HepG2 (cell line): ENCODE results near the gene ST14. TPM values are rescaled to one million over a fixed set of nuclear protein-coding genes. Genes with fewer than 3 reads are reported as not detected.

Experiments
- ATAC-seq: fragments of 200-7000 bp; cut with Tn5 transposase; 3 replicates; pipeline ENCODE4 v1.9.1; 2020; ENCODE audit warnings: mild to moderate bottlenecking, moderate library complexity
- BruUV-seq: library from RNA; stranded (reverse); fragments of 400-500 nt; replicated peaks from 2 replicates; lab custom pipeline; 2021; lab: Mats Ljungman, UMichigan
- CTCF ChIA-PET: fragments of 300-600 bp; formaldehyde crosslinking; extraction: SDS; loops from one replicate; lab custom pipeline; 2021; ENCODE audit warnings: low total read pairs, inconsistent platforms, low intra/inter-chr PET ratio; lab: Yijun Ruan, JAX
- POLR2A ChIA-PET: fragments of 350-600 bp; sonication (Branson Sonifier 250); formaldehyde crosslinking; loops from one replicate; lab custom pipeline; 2020; ENCODE audit warnings: antibody characterized with exemption, inconsistent platforms; lab: Yijun Ruan, JAX
- DNase-seq: peaks from one replicate; pipeline ENCODE4 v3.0.0-alpha.2; 2015; ENCODE audit warnings: low spot score
- FAIRE-seq: peaks from 3 replicates; lab custom pipeline; 2011; peaks lifted over from hg19 to GRCh38; lab: Jason Lieb, UNC
- H2AFZ ChIP-seq: one replicate; pipeline ENCODE4 v1.6.1; 2011; ENCODE audit warnings: low read length, inconsistent platforms
- H3K27ac ChIP-seq: fragments of 300-600 bp; 3 replicates; pipeline ENCODE4 v1.8.0; 2011; ENCODE audit warnings: mixed run types, mild to moderate bottlenecking, mixed read lengths, low read length, inconsistent platforms; ENCODE audit not compliant: insufficient read depth; ENCODE audit errors: extremely low read length
- H3K27me3 ChIP-seq, 2 experiments: fragments of 200-600 bp in 1 of 2; 2 replicates in 1 of 2; 3 replicates in 1 of 2; pipeline versions ENCODE4 v1.6.0 to v1.8.0; 2011; ENCODE audit warnings: low read length in 2 of 2, mild to moderate bottlenecking in 2 of 2, moderate library complexity in 2 of 2, inconsistent platforms in 1 of 2; ENCODE audit not compliant: insufficient read depth in 2 of 2, control insufficient read depth in 1 of 2
- H3K36me3 ChIP-seq, 2 experiments: fragments of 200-600 bp in 1 of 2; replicated peaks in 1 of 2; 2 replicates in 1 of 2; 3 replicates in 1 of 2; pipeline versions ENCODE4 v1.5.1 to v1.8.0; 2011; ENCODE audit warnings: low read length in 2 of 2, inconsistent platforms in 1 of 2; ENCODE audit not compliant: insufficient read depth in 2 of 2, control insufficient read depth in 1 of 2
- H3K4me1 ChIP-seq: 2 replicates; pipeline ENCODE4 v1.5.1; 2012; ENCODE audit warnings: low read length, inconsistent platforms; ENCODE audit not compliant: insufficient read depth
- H3K4me2 ChIP-seq: 2 replicates; pipeline ENCODE4 v1.6.0; 2011; ENCODE audit warnings: low read depth, low read length, inconsistent platforms
- H3K4me3 ChIP-seq, 3 experiments: fragments of 200-600 bp in 1 of 3; sonication (generic), shearing (Covaris generic) in 1 of 3; replicated peaks in 1 of 3; 2 replicates each; pipeline ENCODE4 v1.5.1; 2011 to 2016; ENCODE audit warnings: low read length in 3 of 3, inconsistent platforms in 2 of 3, low read depth in 2 of 3, mild to moderate bottlenecking in 2 of 3, control low read depth in 1 of 3, mixed read lengths in 1 of 3; ENCODE audit not compliant: insufficient read depth in 1 of 3
- H3K79me2 ChIP-seq: one replicate; pipeline ENCODE4 v1.6.1; 2011; ENCODE audit warnings: low read length, inconsistent platforms; ENCODE audit not compliant: insufficient read depth
- H3K9ac ChIP-seq: 2 replicates; pipeline ENCODE4 v1.6.0; 2011; ENCODE audit warnings: mild to moderate bottlenecking, low read depth, low read length, inconsistent platforms; ENCODE audit not compliant: insufficient read depth
- H3K9me3 ChIP-seq: 2 replicates; pipeline ENCODE4 v1.5.1; 2012; ENCODE audit warnings: mild to moderate bottlenecking, low read length
- H4K20me1 ChIP-seq: 2 replicates; pipeline ENCODE4 v1.6.0; 2011; ENCODE audit warnings: inconsistent platforms, mild to moderate bottlenecking, low read length, moderate library complexity; ENCODE audit not compliant: insufficient read depth
- BRF2 ChIP-seq: sonication (generic); formaldehyde crosslinking; IDR thresholded peaks from 2 replicates; pipeline ENCODE4 v1.8.1; 2022; ENCODE audit warnings: mild to moderate bottlenecking, missing genetic modification reagents
- CSRNP2 ChIP-seq: sonication (generic); formaldehyde crosslinking; conservative IDR thresholded peaks from 2 replicates; pipeline ENCODE4 v1.8.0; 2022; ENCODE audit warnings: low read depth, missing genetic modification reagents
- SP4 ChIP-seq: sonication (generic); formaldehyde crosslinking; IDR thresholded peaks from 2 replicates; pipeline ENCODE4 v1.8.1; 2023; ENCODE audit warnings: mild to moderate bottlenecking, missing genetic modification reagents
- ZHX1 ChIP-seq: sonication (generic); formaldehyde crosslinking; IDR thresholded peaks from 2 replicates; pipeline ENCODE4 v1.8.1; 2022; ENCODE audit warnings: low read depth, mild to moderate bottlenecking, missing genetic modification reagents
- ZMYM2 ChIP-seq: sonication (generic); formaldehyde crosslinking; IDR thresholded peaks from 2 replicates; pipeline ENCODE4 v1.8.0; 2022; ENCODE audit warnings: mild to moderate bottlenecking, missing genetic modification reagents
- ZNF142 ChIP-seq: sonication (generic); formaldehyde crosslinking; IDR thresholded peaks from 2 replicates; pipeline ENCODE4 v1.4.0; 2020; ENCODE audit warnings: missing genetic modification reagents
- ZNF30 ChIP-seq: sonication (generic); formaldehyde crosslinking; IDR thresholded peaks from 2 replicates; pipeline ENCODE4 v1.5.0; 2020; ENCODE audit warnings: mild to moderate bottlenecking, missing genetic modification reagents
- ZNF326 ChIP-seq: sonication (generic); formaldehyde crosslinking; IDR thresholded peaks from 2 replicates; pipeline ENCODE4 v1.4.0; 2020; ENCODE audit warnings: missing genetic modification reagents, borderline replicate concordance
- ZNF354B ChIP-seq: sonication (generic); formaldehyde crosslinking; IDR thresholded peaks from 2 replicates; pipeline ENCODE4 v1.8.0; 2022; ENCODE audit warnings: mild to moderate bottlenecking, missing genetic modification reagents
- ZNF513 ChIP-seq: sonication (generic); formaldehyde crosslinking; conservative IDR thresholded peaks from 2 replicates; pipeline ENCODE4 v1.5.0; 2020; ENCODE audit warnings: missing genetic modification reagents
- WGBS: methylation state at CpG from one replicate; pipeline ENCODE4 v1.1.6; 2017; ENCODE audit warnings: low lambda C conversion rate; 5-methylcytosine and 5-hydroxymethylcytosine counted together
- in situ Hi-C: cut with HindIII; loops from 2 replicates; pipeline ENCODE4 v1.10.0; 2017; ENCODE audit warnings: low pct_unique_long_range_greater_than_20kb; ENCODE audit not compliant: extremely low pct_ligation_motif_present
- intact Hi-C: fragments of 100-400 bp; cut with micrococcal nuclease; formaldehyde crosslinking; loops from one replicate; pipeline ENCODE4 v1.10.0; 2022; ENCODE audit not compliant: unreplicated experiment
- polyA plus RNA-seq, 8 experiments: library from polyadenylated mRNA; depleted of rRNA in 3 of 8; stranded (reverse) in 7 of 8; unstranded in 1 of 8; fragments of >200 nt; fragmentation: Illumina TruSeq in 4 of 8; extraction: Trizol in 4 of 8; gene quantifications; 2 replicates each; pipeline versions ENCODE4 v1.2.1 to v1.2.3, GENCODE V29; 2011 to 2016; ENCODE audit warnings: low read depth in 4 of 8, missing spikeins in 1 of 8, mixed read lengths in 1 of 8; ENCODE audit not compliant: insufficient read depth in 1 of 8
- total RNA-seq, 5 experiments: library from RNA; depleted of rRNA; stranded (reverse); fragments of >200 nt; fragmentation: Illumina TruSeq; extraction: Trizol; gene quantifications; 2 replicates each; pipeline ENCODE4 v1.2.3, GENCODE V29; 2016; ENCODE audit warnings: low read depth in 1 of 5

Gene ST14
- total and polyA plus RNA-seq, 2 of the 13 experiments (the other 11 are each of a cell fraction or from before 2014, with no cell fraction given), result 0.88 to 1.4 TPM

- H3K4me3 ChIP-seq, result no peak overlapping the region; a peak in 1 of 6 replicates
- no peak for FAIRE-seq
- ATAC-seq, result peak; percentile 47
- peak overlapping the region; percentile 81 for H3K4me2 ChIP-seq
- H3K36me3 ChIP-seq, result peaks cover 7 to 29% of the 10 kb centered on the region in 2 experiments; a peak in 4 of 5 replicates
- peak overlapping the region; percentile 87 for H3K27ac ChIP-seq
- H4K20me1 ChIP-seq, result no peaks in the 10 kb centered on the region
- H3K79me2 ChIP-seq, result no peaks in the 10 kb centered on the region
- no TSS peak for BruUV-seq
- intact Hi-C loops (loop anchor here (1.0 kb wide), 2 partner anchors 36 to 222 kb away; no protein-coding TSS in a partner anchor), in situ Hi-C loops (loop anchor here (25.0 kb wide), 1 partner anchor 358 kb away; no protein-coding TSS in a partner anchor)
- no peaks in the 10 kb centered on the region for H3K27me3 ChIP-seq
- 91% methylated on average over 7 of the region's 7 CpGs for WGBS
- H2AFZ ChIP-seq, result no peak overlapping the region
- ChIA-PET POLR2A (interaction anchor here (1.5 to 3.7 kb wide), 4 partner anchors 13 to 143 kb away, joined by 4 to 50 read pairs (median 24); partner anchors contain the start of gene PRDM10), CTCF (no interaction called here)
- no peaks in the 10 kb centered on the region for H3K9me3 ChIP-seq
- H3K4me1 ChIP-seq, result peaks cover 81% of the 10 kb centered on the region
- peak; percentile 69 for DNase-seq
- H3K9ac ChIP-seq, result peak overlapping the region; percentile 64
- TF ChIP-seq ZNF513 (CRISPR knock-in tag) (no peak), CSRNP2 (CRISPR knock-in tag) (no peak), ZMYM2 (CRISPR knock-in tag) (no peak), ZHX1 (no peak), ZNF142 (no peak), ZNF30 (CRISPR knock-in tag) (no peak), BRF2 (CRISPR knock-in tag) (no peak), ZNF354B (CRISPR knock-in tag) (no peak), SP4 (CRISPR knock-in tag) (no peak), ZNF326 (CRISPR knock-in tag) (no peak)
Observed at GRCh38 chr11:130144861-130145281, 14.7 kb upstream of the ST14 start.
